ENCODE measurements around the gene HUWE1. TPM values are rescaled to one million over a fixed set of nuclear protein-coding genes. Genes with fewer than 3 reads are reported as not detected.
A peak's percentile ranks its signal among the peaks of the same experiment; 100 is the strongest.
"Not testable (repeated sequence)": the region's sequence is repeated elsewhere in the genome, so short reads cannot be mapped to it uniquely, and the experiment has no call there.

The HUWE1 gene
- total and polyA plus RNA-seq, 8 donors, result 16.2 to 124 (median 87.3) TPM

GRCh38 chrX:53526999-53527398, 159.5 kb downstream of the HUWE1 start:
- Histone ChIP-seq H3K27me3 (no peaks in the 10 kb centered on the region), H3K4me1 (no peaks in the 10 kb centered on the region), H3K36me3 (no peaks in the 10 kb centered on the region), H3K27ac (no peak overlapping the region), H3K9me3 (peaks cover 0 to 19% (median 8%) of the 10 kb centered on the region in 4 donors), H3K4me3 (no peak overlapping the region)
- no peak for TF ChIP-seq POLR2AphosphoS5 (IDR thresholded peaks at IDR 0.05)
- no peak for TF ChIP-seq POLR2A (IDR thresholded peaks at IDR 0.05)
- TF ChIP-seq EP300 (IDR thresholded peaks at IDR 0.05), result no peak
- no peak for TF ChIP-seq CTCF (IDR thresholded peaks at IDR 0.05)
- no peak for DNase-seq
- intact Hi-C loops (cut with DNase I; ENCODE audit: low total_unique reads), result no loop called here

DNA sequence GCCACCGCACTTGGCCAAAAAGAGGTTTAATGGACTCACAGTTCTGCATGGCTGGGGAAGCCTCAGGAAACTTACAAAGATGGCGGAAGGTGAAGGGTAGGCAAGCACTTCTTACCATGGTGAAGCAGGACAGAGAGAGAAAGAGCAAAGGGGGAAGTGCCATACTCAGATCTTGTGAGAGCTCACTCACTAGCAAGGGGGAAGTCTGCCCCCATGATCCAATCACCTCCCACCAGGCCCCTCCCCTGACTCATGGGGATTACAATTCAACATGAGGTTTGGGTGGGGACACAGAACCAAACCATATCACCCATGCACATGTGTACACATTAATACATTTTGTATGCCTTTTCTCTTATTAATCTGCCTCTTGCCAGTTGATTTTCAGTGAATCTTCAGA, 175.2 kb downstream of the HUWE1 start:
- 77 to 100% (median 95%) methylated on average over 2 of the region's 2 CpGs; no CpG with 5 or more reads in 1 of the 5 donors for WGBS, 5 donors
- Histone ChIP-seq H3K27ac (no peak overlapping the region), H3K4me1 (no peaks in the 10 kb centered on the region), H3K27me3 (peaks cover 0 to 14% (median 0%) of the 10 kb centered on the region in 3 donors), H3K4me3 (no peak overlapping the region), H3K9me3 (no peaks in the 10 kb centered on the region), H3K36me3 (no peaks in the 10 kb centered on the region)
- TF ChIP-seq POLR2A (IDR thresholded peaks at IDR 0.05), result no peak
- no peak for TF ChIP-seq POLR2AphosphoS5 (IDR thresholded peaks at IDR 0.05)
- TF ChIP-seq EP300 (IDR thresholded peaks at IDR 0.05), result no peak
- TF ChIP-seq CTCF (IDR thresholded peaks at IDR 0.05), result no peak
- DNase-seq, result no peak
- intact Hi-C loops (cut with DNase I; ENCODE audit: low total_unique reads), result no loop called here

DNA sequence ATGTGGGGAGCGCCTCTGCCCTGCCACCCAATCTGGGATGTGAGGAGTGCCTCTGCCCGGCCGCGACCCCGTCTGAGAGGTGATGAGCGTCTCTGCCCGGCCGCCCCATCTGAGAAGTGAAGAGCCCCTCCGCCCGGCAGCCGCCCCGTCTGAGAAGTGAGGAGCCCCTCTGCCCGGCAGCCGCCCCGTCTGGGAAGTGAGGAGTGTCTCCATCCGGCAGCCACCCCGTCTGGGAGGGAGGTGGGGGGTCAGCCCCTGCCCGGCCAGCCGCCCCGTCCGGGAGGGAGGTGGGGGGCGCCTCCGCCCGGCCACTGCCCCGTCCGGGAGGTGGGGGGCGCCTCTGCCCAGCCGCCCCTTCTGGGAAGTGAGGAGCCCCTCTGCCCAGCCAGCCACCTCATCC, 182.5 kb downstream of the HUWE1 start:
- DNase-seq; H3K4me1 ChIP-seq; H3K27me3 ChIP-seq; H3K36me3 ChIP-seq; H3K4me3 ChIP-seq; intact Hi-C loops (cut with DNase I; ENCODE audit: low total_unique reads); H3K27ac ChIP-seq: not testable (repeated sequence)
- 90 to 95% (median 92%) methylated on average over 2 to 25 of the region's 28 CpGs for WGBS, 5 donors
- peaks cover 0 to 11% (median 4%) of the 10 kb centered on the region in 4 donors for H3K9me3 ChIP-seq

DNA sequence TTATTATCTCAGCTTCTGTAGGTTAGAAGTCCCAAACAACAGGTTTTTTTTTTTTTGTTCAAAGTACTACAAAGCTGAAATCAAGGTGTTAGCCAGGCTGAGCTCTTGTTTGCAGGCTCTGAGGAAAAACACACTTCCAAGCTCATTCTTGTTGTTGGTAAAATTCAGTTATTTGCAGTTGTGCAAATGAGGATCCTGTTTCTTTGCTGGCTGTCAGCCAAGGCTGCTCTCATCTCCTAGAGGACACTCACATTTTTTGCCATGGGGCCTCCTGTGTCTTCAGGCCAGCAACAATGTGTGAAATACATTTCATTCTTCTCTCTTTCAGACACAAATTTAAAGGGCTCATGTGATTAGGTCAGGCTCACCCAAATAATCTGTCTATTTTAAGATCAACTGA, 192.1 kb downstream of the HUWE1 start:
- Histone ChIP-seq H3K27ac (no peak overlapping the region), H3K4me1 (no peaks in the 10 kb centered on the region), H3K9me3 (no peaks in the 10 kb centered on the region), H3K36me3 (no peaks in the 10 kb centered on the region), H3K27me3 (peaks cover 0 to 7% (median 0%) of the 10 kb centered on the region in 3 donors), H3K4me3 (no peak overlapping the region)
- TF ChIP-seq POLR2AphosphoS5 (IDR thresholded peaks at IDR 0.05), result no peak
- no peak for TF ChIP-seq POLR2A (IDR thresholded peaks at IDR 0.05)
- no peak for TF ChIP-seq CTCF (IDR thresholded peaks at IDR 0.05)
- no peak for TF ChIP-seq EP300 (IDR thresholded peaks at IDR 0.05)
- peak in 1 of 2 donors; percentile 19 for DNase-seq
- intact Hi-C loops (cut with DNase I; ENCODE audit: low total_unique reads), result no loop called here

DNA sequence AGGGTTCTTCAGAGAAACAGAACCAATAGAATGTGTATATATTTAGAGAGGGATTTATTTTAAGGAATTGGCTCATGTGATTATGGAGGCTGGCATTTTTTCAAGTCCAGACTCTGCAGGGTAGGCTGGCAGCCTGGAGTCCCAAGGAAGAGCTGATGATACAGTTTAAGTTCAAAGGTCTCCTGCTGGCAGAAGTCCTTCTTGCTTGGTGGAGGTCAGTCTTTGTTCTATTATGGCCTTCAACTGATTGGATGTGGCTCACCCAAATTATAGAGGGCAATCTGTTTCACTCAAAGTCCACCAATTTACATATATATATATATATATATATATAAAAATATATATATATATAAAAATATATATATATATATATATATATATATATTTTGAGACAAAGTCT, 200.2 kb downstream of the HUWE1 start:
- intact Hi-C loops (cut with DNase I; ENCODE audit: low total_unique reads), result no loop called here
- TF ChIP-seq POLR2A (IDR thresholded peaks at IDR 0.05) (no peak), EP300 (IDR thresholded peaks at IDR 0.05) (no peak), POLR2AphosphoS5 (IDR thresholded peaks at IDR 0.05) (no peak), CTCF (IDR thresholded peaks at IDR 0.05) (no peak)

More for the DNA sequence above, 200.2 kb downstream of the HUWE1 start:
- Histone ChIP-seq H3K9me3 (peaks cover 0 to 10% (median 3%) of the 10 kb centered on the region in 4 donors), H3K27me3 (peaks cover 0 to 4% (median 0%) of the 10 kb centered on the region in 3 donors), H3K4me3 (no peak overlapping the region), H3K27ac (no peak overlapping the region), H3K4me1 (peaks cover 0 to 6% (median 0%) of the 10 kb centered on the region in 4 donors), H3K36me3 (no peaks in the 10 kb centered on the region)
- DNase-seq, result no peak

Data from stomach (tissue), 9 donors.